ENCODE measurements around the gene OLIG3.

OLIG3 gene

DNA sequence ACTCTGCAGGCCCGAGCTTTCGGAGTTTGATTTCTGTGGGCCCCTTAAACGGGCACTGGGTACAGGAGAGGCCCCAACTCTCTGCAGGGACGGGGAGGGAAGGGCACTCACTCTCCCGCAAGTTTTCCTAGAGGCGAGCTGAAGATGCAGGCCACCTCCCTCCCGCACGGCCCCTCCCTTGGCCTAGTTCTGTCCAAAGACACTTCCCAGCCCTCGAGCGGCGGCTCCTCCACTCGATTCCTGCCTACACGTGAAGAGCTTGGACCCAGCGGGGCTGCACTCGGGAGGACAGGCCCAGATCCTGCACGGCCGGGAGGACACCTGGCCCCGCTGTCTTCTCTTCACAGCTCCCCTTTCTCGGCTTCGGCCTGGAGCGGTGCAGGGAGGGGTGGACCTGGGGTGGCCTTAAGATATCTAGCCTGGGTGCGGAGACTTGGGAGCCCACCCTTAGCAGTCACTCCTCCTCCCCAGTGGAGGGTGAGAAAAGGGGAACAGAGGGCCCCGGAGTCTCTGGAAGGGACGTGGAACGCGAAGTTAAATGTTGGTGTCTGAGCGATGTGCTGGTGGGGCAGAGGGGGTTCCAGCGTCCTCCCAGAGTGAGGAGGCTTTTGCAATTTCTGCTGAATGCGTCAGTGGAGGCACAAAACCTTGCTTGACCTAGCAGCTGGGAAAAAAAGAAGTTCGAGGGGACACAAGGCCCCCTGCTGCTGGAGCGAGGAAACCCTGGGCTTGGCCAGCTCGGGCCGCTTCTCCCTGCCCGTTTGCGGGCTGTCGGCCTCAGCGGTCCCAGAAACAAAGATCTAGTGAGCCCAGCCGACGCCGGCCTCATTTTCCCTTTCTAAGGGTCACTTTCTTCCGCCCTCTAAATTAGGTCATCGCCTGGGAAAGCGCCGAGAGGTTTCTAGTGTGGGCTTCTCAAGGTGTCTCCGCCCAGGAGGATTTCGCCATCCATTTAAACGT lies 4.9 kb downstream of the OLIG3 start:
- no peaks in the 10 kb centered on the region for H3K36me3 ChIP-seq (ENCODE audit: control insufficient read depth in 2 of 2, insufficient read depth in 1 of 2, low read length in 2 of 2)
- H3K4me3 ChIP-seq (ENCODE audit: low read depth, low read length), result no peak overlapping the region
- CTCF ChIA-PET, result no interaction called here
- no peaks in the 10 kb centered on the region for H3K9me3 ChIP-seq (ENCODE audit: control insufficient read depth, insufficient read depth, low read depth, low read length)
- no peaks in the 10 kb centered on the region for H3K4me1 ChIP-seq (ENCODE audit: control insufficient read depth, insufficient read depth, low read length)
- POLR2A ChIA-PET, result no interaction called here
- no peak for TF ChIP-seq ZNF560 (tag by site-specific recombination; IDR thresholded peaks at IDR 0.05; ENCODE audit: borderline replicate concordance)
- TF ChIP-seq ZNF16 (tag by site-specific recombination; IDR thresholded peaks at IDR 0.05; ENCODE audit: low read depth), result no peak
- no peak for TF ChIP-seq ZNF302 (tag by site-specific recombination; IDR thresholded peaks at IDR 0.05; ENCODE audit: low read depth)
- TF ChIP-seq ZBTB7A (tag by site-specific recombination; IDR thresholded peaks at IDR 0.05; ENCODE audit: low read depth), result no peak
- TF ChIP-seq ZNF837 (tag by site-specific recombination; IDR thresholded peaks at IDR 0.05), result no peak
- no peak for TF ChIP-seq ZNF623 (tag by site-specific recombination; IDR thresholded peaks at IDR 0.05)
- TF ChIP-seq ZNF830 (tag by site-specific recombination; IDR thresholded peaks at IDR 0.05; ENCODE audit: low read depth), result no peak
- H3K27ac ChIP-seq (ENCODE audit: extremely low read depth, low read depth, low read length), result no peak overlapping the region

DNA sequence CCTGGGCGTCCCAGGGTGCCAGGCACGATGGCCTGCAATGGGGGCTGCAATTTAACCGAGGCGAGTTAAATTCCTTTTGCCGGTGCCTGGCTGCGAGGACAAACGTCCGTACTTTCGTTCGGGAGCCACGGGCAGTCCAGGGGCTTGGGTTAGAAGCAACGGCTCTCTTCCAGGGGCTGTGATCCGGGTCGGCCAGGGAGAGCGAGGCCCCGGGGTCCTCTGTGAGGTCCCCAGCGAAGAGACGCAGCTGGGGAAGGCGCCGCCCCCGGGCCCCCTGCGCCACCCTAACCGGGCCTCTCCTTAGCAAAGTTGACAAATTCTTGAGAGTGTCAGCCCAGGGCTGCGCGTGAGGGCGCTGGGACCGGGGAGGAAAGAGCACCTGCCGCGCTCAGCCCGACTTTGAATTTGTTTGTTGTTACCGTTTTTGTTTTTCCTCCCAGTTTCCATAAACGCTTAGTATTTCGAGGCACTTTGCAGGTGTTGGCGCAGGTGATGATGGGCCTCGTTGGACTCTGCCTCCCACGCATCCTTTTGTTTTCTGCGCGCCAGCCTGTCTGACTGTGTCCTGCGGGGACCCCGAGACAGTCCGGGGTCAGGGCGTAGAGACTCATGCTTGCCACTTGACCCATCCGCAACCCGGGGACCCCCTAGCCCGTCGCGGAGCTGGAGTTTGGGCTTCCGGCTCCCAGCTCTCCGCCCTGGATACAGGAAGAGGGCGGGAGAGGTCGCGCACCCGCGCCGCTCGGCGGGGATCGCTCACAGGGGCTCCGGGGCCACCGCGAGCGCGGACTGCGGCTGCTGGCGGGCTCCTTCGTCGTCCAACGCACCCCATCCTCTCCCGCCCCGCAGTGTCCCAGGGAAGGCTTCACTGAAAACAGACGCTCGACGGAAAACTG lies 5.8 kb downstream of the OLIG3 start:
- Histone ChIP-seq H3K4me3 (ENCODE audit: low read depth, low read length) (no peak overlapping the region), H3K4me1 (ENCODE audit: control insufficient read depth, insufficient read depth, low read length) (no peaks in the 10 kb centered on the region), H3K9me3 (ENCODE audit: control insufficient read depth, insufficient read depth, low read depth, low read length) (no peaks in the 10 kb centered on the region), H3K27ac (ENCODE audit: extremely low read depth, low read depth, low read length) (no peak overlapping the region), H3K36me3 (ENCODE audit: control insufficient read depth in 2 of 2, insufficient read depth in 1 of 2, low read length in 2 of 2) (no peaks in the 10 kb centered on the region)
- TF ChIP-seq ZXDB (tag by site-specific recombination; IDR thresholded peaks at IDR 0.05) (no peak), ZNF404 (tag by site-specific recombination; IDR thresholded peaks at IDR 0.05) (no peak), ZNF157 (tag by site-specific recombination; IDR thresholded peaks at IDR 0.05) (no peak), ZNF214 (tag by site-specific recombination; IDR thresholded peaks at IDR 0.05; ENCODE audit: borderline replicate concordance) (no peak), ZIC2 (tag by site-specific recombination; IDR thresholded peaks at IDR 0.05) (no peak), SCRT2 (tag by site-specific recombination; IDR thresholded peaks at IDR 0.05) (no peak), ZNF521 (tag by site-specific recombination; IDR thresholded peaks at IDR 0.05) (no peak), ZNF560 (tag by site-specific recombination; IDR thresholded peaks at IDR 0.05; ENCODE audit: borderline replicate concordance) (no peak), ZNF16 (tag by site-specific recombination; IDR thresholded peaks at IDR 0.05; ENCODE audit: low read depth) (no peak), KLF1 (tag by site-specific recombination; IDR thresholded peaks at IDR 0.05) (no peak), ZNF2 (tag by site-specific recombination; IDR thresholded peaks at IDR 0.05) (no peak)
- TF ChIP-seq, protein P1, sequence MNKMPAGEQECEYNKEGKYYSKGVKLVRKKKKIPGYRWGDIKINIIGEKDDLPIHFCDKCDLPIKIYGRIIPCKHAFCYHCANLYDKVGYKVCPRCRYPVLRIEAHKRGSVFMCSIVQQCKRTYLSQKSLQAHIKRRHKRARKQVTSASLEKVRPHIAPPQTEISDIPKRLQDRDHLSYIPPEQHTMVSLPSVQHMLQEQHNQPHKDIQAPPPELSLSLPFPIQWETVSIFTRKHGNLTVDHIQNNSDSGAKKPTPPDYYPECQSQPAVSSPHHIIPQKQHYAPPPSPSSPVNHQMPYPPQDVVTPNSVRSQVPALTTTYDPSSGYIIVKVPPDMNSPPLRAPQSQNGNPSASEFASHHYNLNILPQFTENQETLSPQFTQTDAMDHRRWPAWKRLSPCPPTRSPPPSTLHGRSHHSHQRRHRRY (tag by site-specific recombination; IDR thresholded peaks at IDR 0.05), result no peak
- TF ChIP-seq, protein P2, sequence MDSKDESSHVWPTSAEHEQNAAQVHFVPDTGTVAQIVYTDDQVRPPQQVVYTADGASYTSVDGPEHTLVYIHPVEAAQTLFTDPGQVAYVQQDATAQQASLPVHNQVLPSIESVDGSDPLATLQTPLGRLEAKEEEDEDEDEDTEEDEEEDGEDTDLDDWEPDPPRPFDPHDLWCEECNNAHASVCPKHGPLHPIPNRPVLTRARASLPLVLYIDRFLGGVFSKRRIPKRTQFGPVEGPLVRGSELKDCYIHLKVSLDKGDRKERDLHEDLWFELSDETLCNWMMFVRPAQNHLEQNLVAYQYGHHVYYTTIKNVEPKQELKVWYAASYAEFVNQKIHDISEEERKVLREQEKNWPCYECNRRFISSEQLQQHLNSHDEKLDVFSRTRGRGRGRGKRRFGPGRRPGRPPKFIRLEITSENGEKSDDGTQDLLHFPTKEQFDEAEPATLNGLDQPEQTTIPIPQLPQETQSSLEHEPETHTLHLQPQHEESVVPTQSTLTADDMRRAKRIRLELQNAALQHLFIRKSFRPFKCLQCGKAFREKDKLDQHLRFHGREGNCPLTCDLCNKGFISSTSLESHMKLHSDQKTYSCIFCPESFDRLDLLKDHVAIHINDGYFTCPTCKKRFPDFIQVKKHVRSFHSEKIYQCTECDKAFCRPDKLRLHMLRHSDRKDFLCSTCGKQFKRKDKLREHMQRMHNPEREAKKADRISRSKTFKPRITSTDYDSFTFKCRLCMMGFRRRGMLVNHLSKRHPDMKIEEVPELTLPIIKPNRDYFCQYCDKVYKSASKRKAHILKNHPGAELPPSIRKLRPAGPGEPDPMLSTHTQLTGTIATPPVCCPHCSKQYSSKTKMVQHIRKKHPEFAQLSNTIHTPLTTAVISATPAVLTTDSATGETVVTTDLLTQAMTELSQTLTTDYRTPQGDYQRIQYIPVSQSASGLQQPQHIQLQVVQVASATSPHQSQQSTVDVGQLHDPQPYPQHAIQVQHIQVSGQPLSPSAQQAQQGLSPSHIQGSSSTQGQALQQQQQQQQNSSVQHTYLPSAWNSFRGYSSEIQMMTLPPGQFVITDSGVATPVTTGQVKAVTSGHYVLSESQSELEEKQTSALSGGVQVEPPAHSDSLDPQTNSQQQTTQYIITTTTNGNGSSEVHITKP (tag by site-specific recombination; IDR thresholded peaks at IDR 0.05), result no peak
- TF ChIP-seq, protein P3, sequence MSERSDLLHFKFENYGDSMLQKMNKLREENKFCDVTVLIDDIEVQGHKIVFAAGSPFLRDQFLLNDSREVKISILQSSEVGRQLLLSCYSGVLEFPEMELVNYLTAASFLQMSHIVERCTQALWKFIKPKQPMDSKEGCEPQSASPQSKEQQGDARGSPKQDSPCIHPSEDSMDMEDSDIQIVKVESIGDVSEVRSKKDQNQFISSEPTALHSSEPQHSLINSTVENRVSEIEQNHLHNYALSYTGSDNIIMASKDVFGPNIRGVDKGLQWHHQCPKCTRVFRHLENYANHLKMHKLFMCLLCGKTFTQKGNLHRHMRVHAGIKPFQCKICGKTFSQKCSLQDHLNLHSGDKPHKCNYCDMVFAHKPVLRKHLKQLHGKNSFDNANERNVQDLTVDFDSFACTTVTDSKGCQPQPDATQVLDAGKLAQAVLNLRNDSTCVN (tag by site-specific recombination; optimal IDR thresholded peaks at IDR 0.05), result no peak
- TF ChIP-seq, protein P4, sequence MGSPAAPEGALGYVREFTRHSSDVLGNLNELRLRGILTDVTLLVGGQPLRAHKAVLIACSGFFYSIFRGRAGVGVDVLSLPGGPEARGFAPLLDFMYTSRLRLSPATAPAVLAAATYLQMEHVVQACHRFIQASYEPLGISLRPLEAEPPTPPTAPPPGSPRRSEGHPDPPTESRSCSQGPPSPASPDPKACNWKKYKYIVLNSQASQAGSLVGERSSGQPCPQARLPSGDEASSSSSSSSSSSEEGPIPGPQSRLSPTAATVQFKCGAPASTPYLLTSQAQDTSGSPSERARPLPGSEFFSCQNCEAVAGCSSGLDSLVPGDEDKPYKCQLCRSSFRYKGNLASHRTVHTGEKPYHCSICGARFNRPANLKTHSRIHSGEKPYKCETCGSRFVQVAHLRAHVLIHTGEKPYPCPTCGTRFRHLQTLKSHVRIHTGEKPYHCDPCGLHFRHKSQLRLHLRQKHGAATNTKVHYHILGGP (tag by site-specific recombination; IDR thresholded peaks at IDR 0.05), result no peak
- CTCF ChIA-PET, result no interaction called here
- POLR2A ChIA-PET, result no interaction called here

All from HEK293 (cell line).